SK-N-SH treated with all-trans-retinoic acid at 6 μM for 48 hours (cell line): ENCODE measurements around the gene RASAL1.

Experiments
- ATAC-seq: fragments of 200-7000 bp; cut with Tn5 transposase; 3 replicates; pipeline ENCODE4 v1.9.1; 2020; ENCODE audit warnings: mild to moderate bottlenecking, moderate library complexity
- ARNTL ChIP-seq: fragments of 450-650 bp; formaldehyde crosslinking; IDR thresholded peaks from 2 replicates; pipeline ENCODE4 v1.5.0; 2020; ENCODE audit warnings: low read depth, mild to moderate bottlenecking, moderate library complexity, borderline replicate concordance
- BACH2 ChIP-seq: fragments of 250-450 bp; sonication (Bioruptor Pico); IDR thresholded peaks from 2 replicates; pipeline ENCODE4 v1.9.0; 2021; ENCODE audit warnings: mild to moderate bottlenecking, borderline replicate concordance
- CREB5 ChIP-seq: fragments of 250-450 bp; sonication (Bioruptor Pico); IDR thresholded peaks from 2 replicates; pipeline ENCODE4 v1.5.1; 2020; ENCODE audit warnings: low read depth, mild to moderate bottlenecking, moderate library complexity
- CSDC2 ChIP-seq: fragments of 250-450 bp; sonication (Bioruptor Pico); IDR thresholded peaks from 2 replicates; pipeline ENCODE4 v1.5.0; 2020; ENCODE audit warnings: mild to moderate bottlenecking, moderate library complexity
- ESRRG ChIP-seq: fragments of 250-450 bp; sonication (Bioruptor Pico); IDR thresholded peaks from 2 replicates; pipeline ENCODE4 v1.6.1; 2021; ENCODE audit warnings: mild to moderate bottlenecking
- GLIS3 ChIP-seq: fragments of 250-450 bp; sonication (Bioruptor Pico); IDR thresholded peaks from 2 replicates; pipeline ENCODE4 v1.5.0; 2020; ENCODE audit warnings: mild to moderate bottlenecking, moderate library complexity
- ISL1 ChIP-seq: fragments of 250-450 bp; sonication (Bioruptor Pico); IDR thresholded peaks from 2 replicates; pipeline ENCODE4 v2.1.2; 2022; ENCODE audit warnings: mild to moderate bottlenecking, moderate library complexity
- PATZ1 ChIP-seq: fragments of 250-450 bp; sonication (Bioruptor Pico); IDR thresholded peaks from 2 replicates; pipeline ENCODE4 v1.8.0; 2020; ENCODE audit warnings: mild to moderate bottlenecking, moderate library complexity, borderline replicate concordance
- POU6F1 ChIP-seq: fragments of 250-450 bp; sonication (Bioruptor Pico); IDR thresholded peaks from 2 replicates; pipeline ENCODE4 v1.8.0; 2021; ENCODE audit warnings: low read depth, mild to moderate bottlenecking, moderate library complexity, borderline replicate concordance
- PPARA ChIP-seq: fragments of 250-450 bp; sonication (Bioruptor Pico); IDR thresholded peaks from 2 replicates; pipeline ENCODE4 v1.5.0; 2020; ENCODE audit warnings: mild to moderate bottlenecking, borderline replicate concordance
- RARB ChIP-seq: fragments of 250-450 bp; sonication (Bioruptor Pico); IDR thresholded peaks from 2 replicates; pipeline ENCODE4 v1.8.0; 2021; ENCODE audit warnings: mild to moderate bottlenecking, moderate library complexity
- SNAI2 ChIP-seq: fragments of 250-450 bp; sonication (Bioruptor Pico); IDR thresholded peaks from 2 replicates; pipeline ENCODE4 v1.5.0; 2020; ENCODE audit warnings: mild to moderate bottlenecking, moderate library complexity
- TCF4 ChIP-seq: fragments of 250-450 bp; sonication (Bioruptor Pico); IDR thresholded peaks from 2 replicates; pipeline ENCODE4 v1.8.0; 2021; ENCODE audit warnings: mild to moderate bottlenecking, moderate library complexity, borderline replicate concordance
- TOX ChIP-seq: fragments of 250-450 bp; sonication (Bioruptor Pico); IDR thresholded peaks from 2 replicates; pipeline ENCODE4 v1.8.0; 2021; ENCODE audit warnings: mild to moderate bottlenecking, moderate library complexity, borderline replicate concordance
- TSHZ2 ChIP-seq: fragments of 250-450 bp; sonication (Bioruptor Pico); IDR thresholded peaks from 2 replicates; pipeline ENCODE4 v1.5.0; 2020; ENCODE audit warnings: mild to moderate bottlenecking, moderate library complexity
- ZC3H10 ChIP-seq: fragments of 250-450 bp; sonication (Bioruptor Pico); IDR thresholded peaks from 2 replicates; pipeline ENCODE4 v1.5.1; 2021; ENCODE audit warnings: mild to moderate bottlenecking, moderate library complexity
- ZFP3 ChIP-seq: fragments of 250-450 bp; sonication (Bioruptor Pico); IDR thresholded peaks from 2 replicates; pipeline ENCODE4 v1.5.0; 2020; ENCODE audit warnings: mild to moderate bottlenecking, moderate library complexity
- ZFP30 ChIP-seq: fragments of 450-650 bp; formaldehyde crosslinking; IDR thresholded peaks from 2 replicates; pipeline ENCODE4 v1.5.0; 2022; ENCODE audit warnings: mild to moderate bottlenecking, moderate library complexity
- ZNF565 ChIP-seq: fragments of 450-650 bp; formaldehyde crosslinking; conservative IDR thresholded peaks from 2 replicates; pipeline ENCODE4 v1.5.0; 2020; ENCODE audit warnings: low read depth, mild to moderate bottlenecking, moderate library complexity
- ZNF70 ChIP-seq: fragments of 450-650 bp; formaldehyde crosslinking; IDR thresholded peaks from 2 replicates; pipeline ENCODE4 v1.5.0; 2020; ENCODE audit warnings: mild to moderate bottlenecking, moderate library complexity
- ZNF8 ChIP-seq: fragments of 450-650 bp; formaldehyde crosslinking; IDR thresholded peaks from 2 replicates; pipeline ENCODE4 v1.5.0; 2020; ENCODE audit warnings: mild to moderate bottlenecking, moderate library complexity
- TF ChIP-seq, protein P1 (sequence below): fragments of 250-450 bp; sonication (Bioruptor Pico); IDR thresholded peaks from 2 replicates; pipeline ENCODE4 v1.5.1; 2021; ENCODE audit warnings: mild to moderate bottlenecking, moderate library complexity

The RASAL1 gene

GRCh38 chr12:113133666-113134065, 1.9 kb downstream of the RASAL1 start:
- no peak for TF ChIP-seq SNAI2 (CRISPR knock-in tag)
- TF ChIP-seq CREB5 (CRISPR knock-in tag): no peak
- TF ChIP-seq ZNF565: no peak
- TF ChIP-seq POU6F1 (CRISPR knock-in tag): no peak
- no peak for TF ChIP-seq PATZ1 (CRISPR knock-in tag)
- TF ChIP-seq TCF4 (CRISPR knock-in tag): no peak
- no peak for TF ChIP-seq GLIS3 (CRISPR knock-in tag)
- no peak for TF ChIP-seq BACH2
- TF ChIP-seq RARB (CRISPR knock-in tag): no peak
- TF ChIP-seq PPARA (CRISPR knock-in tag): no peak
- TF ChIP-seq ARNTL: no peak
- TF ChIP-seq, protein P1, sequence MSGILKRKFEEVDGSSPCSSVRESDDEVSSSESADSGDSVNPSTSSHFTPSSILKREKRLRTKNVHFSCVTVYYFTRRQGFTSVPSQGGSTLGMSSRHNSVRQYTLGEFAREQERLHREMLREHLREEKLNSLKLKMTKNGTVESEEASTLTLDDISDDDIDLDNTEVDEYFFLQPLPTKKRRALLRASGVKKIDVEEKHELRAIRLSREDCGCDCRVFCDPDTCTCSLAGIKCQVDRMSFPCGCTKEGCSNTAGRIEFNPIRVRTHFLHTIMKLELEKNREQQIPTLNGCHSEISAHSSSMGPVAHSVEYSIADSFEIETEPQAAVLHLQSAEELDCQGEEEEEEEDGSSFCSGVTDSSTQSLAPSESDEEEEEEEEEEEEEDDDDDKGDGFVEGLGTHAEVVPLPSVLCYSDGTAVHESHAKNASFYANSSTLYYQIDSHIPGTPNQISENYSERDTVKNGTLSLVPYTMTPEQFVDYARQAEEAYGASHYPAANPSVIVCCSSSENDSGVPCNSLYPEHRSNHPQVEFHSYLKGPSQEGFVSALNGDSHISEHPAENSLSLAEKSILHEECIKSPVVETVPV: no peak
- TF ChIP-seq TSHZ2: no peak
- no peak for TF ChIP-seq CSDC2 (CRISPR knock-in tag)
- TF ChIP-seq ZFP30 (CRISPR knock-in tag): no peak
- TF ChIP-seq ISL1 (CRISPR knock-in tag): no peak
- no peak for TF ChIP-seq ZFP3 (CRISPR knock-in tag)
- TF ChIP-seq ZC3H10 (CRISPR knock-in tag): no peak

DNA sequence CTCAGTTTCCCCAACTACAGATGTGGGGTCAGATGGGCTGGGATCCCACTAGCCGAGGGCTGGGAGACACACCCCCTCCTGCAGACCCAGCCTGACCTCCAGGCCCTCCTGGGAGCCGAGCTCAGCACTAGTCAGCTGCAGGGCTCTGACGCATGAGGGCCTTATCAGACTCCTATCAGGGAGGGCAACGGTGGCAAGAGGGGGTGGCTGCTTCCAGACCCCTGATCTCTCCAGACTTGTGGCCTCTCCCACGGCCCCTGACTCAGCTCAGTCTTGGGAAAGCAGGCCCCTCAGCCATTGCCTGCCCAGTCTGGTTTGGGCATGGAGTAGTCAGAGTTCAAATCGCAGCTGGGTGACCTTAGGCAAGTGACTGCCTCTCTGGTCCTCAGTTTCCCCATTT, 2.5 kb downstream of the RASAL1 start:
- TF ChIP-seq BACH2 (no peak), GLIS3 (CRISPR knock-in tag) (no peak), ZFP30 (CRISPR knock-in tag) (no peak), ISL1 (CRISPR knock-in tag) (no peak), SNAI2 (CRISPR knock-in tag) (no peak), TCF4 (CRISPR knock-in tag) (no peak), PATZ1 (CRISPR knock-in tag) (no peak), ZC3H10 (CRISPR knock-in tag) (no peak), ZNF8 (CRISPR knock-in tag) (no peak), TOX (CRISPR knock-in tag) (no peak), ARNTL (no peak), ESRRG (CRISPR knock-in tag) (no peak), PPARA (CRISPR knock-in tag) (no peak), ZNF70 (CRISPR knock-in tag) (no peak), TSHZ2 (no peak), RARB (CRISPR knock-in tag) (no peak)
- no peak for ATAC-seq

More at GRCh38 chr12:113133666-113134065, 1.9 kb downstream of the RASAL1 start:
- ATAC-seq: no peak
